PC-3 (cell line): ENCODE data around the gene SLC4A5. TPM values are rescaled to one million over a fixed set of nuclear protein-coding genes. Genes with fewer than 3 reads are reported as not detected.

Experiments used
- ATAC-seq: fragments of 200-7000 bp; cut with Tn5 transposase; 2 replicates; pipeline ENCODE4 v1.9.1; 2020; ENCODE audit warnings: mild to moderate bottlenecking, moderate library complexity
- BruUV-seq: library from RNA; stranded (reverse); fragments of 400-500 nt; replicated peaks from 2 replicates; lab custom pipeline; 2021; lab: Mats Ljungman, UMichigan
- CTCF ChIA-PET: fragments of 300-600 bp; sonication (Branson Sonifier 250); formaldehyde crosslinking; loops from one replicate; lab custom pipeline; 2022; ENCODE audit warnings: antibody characterized with exemption; lab: Charles Lee
- POLR2A ChIA-PET: fragments of 300-600 bp; sonication (Branson Sonifier 250); formaldehyde crosslinking; loops from one replicate; lab custom pipeline; 2022; ENCODE audit warnings: antibody characterized with exemption; ENCODE audit not compliant: unreplicated experiment; lab: Charles Lee
- DNase-seq: peaks from one replicate; pipeline ENCODE4 v3.0.0-alpha.2; 2015
- H2AFZ ChIP-seq: fragments of 300-600 bp; sonication (generic); 2 replicates; pipeline ENCODE4 v1.6.0; 2016; ENCODE audit warnings: antibody characterized with exemption, low read length
- H3F3A ChIP-seq: fragments of 300-600 bp; sonication (generic); one replicate; pipeline ENCODE4 v1.6.0; 2017; ENCODE audit warnings: antibody characterized with exemption, low read length, control low read depth, mild to moderate bottlenecking; ENCODE audit not compliant: unreplicated experiment
- H3K27ac ChIP-seq: fragments of 300-600 bp; sonication (generic); 2 replicates; pipeline ENCODE4 v1.5.1; 2016; ENCODE audit warnings: mild to moderate bottlenecking, low read length
- H3K27me3 ChIP-seq: fragments of 300-600 bp; sonication (generic); 2 replicates; pipeline ENCODE4 v1.6.1; 2016; ENCODE audit warnings: low read length, mixed read lengths
- H3K36me3 ChIP-seq: fragments of 300-600 bp; sonication (generic); 2 replicates; pipeline ENCODE4 v1.6.1; 2016; ENCODE audit warnings: low read depth, mixed run types, low read length, mixed read lengths
- H3K4me1 ChIP-seq: fragments of 300-600 bp; sonication (generic); 2 replicates; pipeline ENCODE4 v1.5.1; 2016; ENCODE audit warnings: low read length; ENCODE audit not compliant: insufficient read depth
- H3K4me2 ChIP-seq: fragments of 300-600 bp; sonication (generic); 2 replicates; pipeline ENCODE4 v1.6.0; 2016; ENCODE audit warnings: low read length
- H3K4me3 ChIP-seq: fragments of 300-600 bp; sonication (generic); 2 replicates; pipeline ENCODE4 v1.5.1; 2016; ENCODE audit warnings: mild to moderate bottlenecking, low read length, mixed read lengths
- H3K79me2 ChIP-seq: fragments of 300-600 bp; sonication (generic); 2 replicates; pipeline ENCODE4 v1.6.1; 2017; ENCODE audit warnings: low read length, mixed read lengths
- H3K9ac ChIP-seq: fragments of 300-600 bp; sonication (generic); 2 replicates; pipeline ENCODE4 v1.6.0; 2016; ENCODE audit warnings: mild to moderate bottlenecking, low read length
- H3K9me2 ChIP-seq: fragments of 300-600 bp; sonication (generic); replicated peaks from 2 replicates; pipeline ENCODE4 v1.6.1; 2016; ENCODE audit warnings: mixed run types, low read length, mixed read lengths
- H3K9me3 ChIP-seq: fragments of 300-600 bp; sonication (generic); 2 replicates; pipeline ENCODE4 v1.6.1; 2016; ENCODE audit warnings: low read length, mixed read lengths
- H4K20me1 ChIP-seq: fragments of 300-600 bp; sonication (generic); 2 replicates; pipeline ENCODE4 v1.6.1; 2016; ENCODE audit warnings: low read length, mixed read lengths
- CTCF ChIP-seq: fragments of 300-600 bp; sonication (generic); conservative IDR thresholded peaks from 2 replicates; pipeline ENCODE4 v1.5.1; 2017; ENCODE audit warnings: antibody characterized with exemption, low read depth, mild to moderate bottlenecking, low read length
- EZH2 ChIP-seq: fragments of 300-600 bp; sonication (generic); IDR thresholded peaks from one replicate; pipeline ENCODE4 v1.6.1; 2017; ENCODE audit warnings: antibody characterized with exemption, mild to moderate bottlenecking, low read length; ENCODE audit not compliant: unreplicated experiment
- EZH2phosphoT487 ChIP-seq: fragments of 300-600 bp; sonication (generic); IDR thresholded peaks from 2 replicates; pipeline ENCODE4 v1.6.1; 2018; ENCODE audit warnings: mild to moderate bottlenecking, antibody characterized with exemption, low read length, borderline replicate concordance
- intact Hi-C: fragments of 100-400 bp; cut with micrococcal nuclease; formaldehyde crosslinking; loops from 2 replicates; pipeline ENCODE4 v1.9.0; 2023
- total RNA-seq: library from RNA; depleted of rRNA; stranded (reverse); fragments of >200 nt; gene quantifications from 2 replicates; pipeline ENCODE4 v1.2.3, GENCODE V29; 2014

The SLC4A5 gene
- total RNA-seq, 1 experiment from 2014 or later, result 2.4 TPM

GRCh38 chr2:74390606-74391005, 47.4 kb upstream of the SLC4A5 start:
- POLR2A ChIA-PET, result interaction anchor here (0.6 kb wide), 1 partner anchor 50 kb away, joined by 4 read pairs; no protein-coding TSS in a partner anchor
- CTCF ChIA-PET, result no interaction called here
- peak overlapping the region; percentile 92 for H3K4me3 ChIP-seq
- H3K36me3 ChIP-seq, result no peaks in the 10 kb centered on the region
- H2AFZ ChIP-seq, result peak overlapping the region; percentile 93
- intact Hi-C loops, result no loop called here
- H3K9me2 ChIP-seq, result no peaks in the 10 kb centered on the region
- no peaks in the 10 kb centered on the region for H3F3A ChIP-seq
- H3K9ac ChIP-seq, result peak overlapping the region; percentile 88
- H3K27ac ChIP-seq, result no peak overlapping the region
- no TSS peak for BruUV-seq
- H3K9me3 ChIP-seq, result no peaks in the 10 kb centered on the region
- H4K20me1 ChIP-seq, result no peaks in the 10 kb centered on the region
- no peak for TF ChIP-seq CTCF
- TF ChIP-seq EZH2phosphoT487, result no peak
- TF ChIP-seq EZH2, result no peak
- ATAC-seq (no peak), DNase-seq (no peak)
- peaks cover 59% of the 10 kb centered on the region for H3K79me2 ChIP-seq
- H3K27me3 ChIP-seq, result no peaks in the 10 kb centered on the region
- H3K4me2 ChIP-seq, result peak overlapping the region; percentile 99
- H3K4me1 ChIP-seq, result peaks cover 21% of the 10 kb centered on the region

GRCh38 chr2:74387346-74387745, 44.1 kb upstream of the SLC4A5 start:
- peaks cover 25% of the 10 kb centered on the region for H3K4me1 ChIP-seq
- ATAC-seq (no peak), DNase-seq (no peak)
- intact Hi-C loops, result no loop called here
- no peaks in the 10 kb centered on the region for H3K9me2 ChIP-seq
- no peak for TF ChIP-seq EZH2phosphoT487
- no peak for TF ChIP-seq CTCF
- no peak for TF ChIP-seq EZH2
- H3K27me3 ChIP-seq, result no peaks in the 10 kb centered on the region
- H2AFZ ChIP-seq, result no peak overlapping the region
- peaks cover 76% of the 10 kb centered on the region for H3K79me2 ChIP-seq
- CTCF ChIA-PET, result no interaction called here
- no peak overlapping the region for H3K9ac ChIP-seq
- POLR2A ChIA-PET, result interaction anchor here (0.6 kb wide), 1 partner anchor 95 kb away, joined by 3 read pairs; no protein-coding TSS in a partner anchor
- no TSS peak for BruUV-seq
- no peak overlapping the region for H3K4me2 ChIP-seq
- no peaks in the 10 kb centered on the region for H3K9me3 ChIP-seq
- no peak overlapping the region for H3K4me3 ChIP-seq
- no peak overlapping the region for H3K27ac ChIP-seq
- H3K36me3 ChIP-seq, result no peaks in the 10 kb centered on the region
- no peaks in the 10 kb centered on the region for H3F3A ChIP-seq
- no peaks in the 10 kb centered on the region for H4K20me1 ChIP-seq

DNA sequence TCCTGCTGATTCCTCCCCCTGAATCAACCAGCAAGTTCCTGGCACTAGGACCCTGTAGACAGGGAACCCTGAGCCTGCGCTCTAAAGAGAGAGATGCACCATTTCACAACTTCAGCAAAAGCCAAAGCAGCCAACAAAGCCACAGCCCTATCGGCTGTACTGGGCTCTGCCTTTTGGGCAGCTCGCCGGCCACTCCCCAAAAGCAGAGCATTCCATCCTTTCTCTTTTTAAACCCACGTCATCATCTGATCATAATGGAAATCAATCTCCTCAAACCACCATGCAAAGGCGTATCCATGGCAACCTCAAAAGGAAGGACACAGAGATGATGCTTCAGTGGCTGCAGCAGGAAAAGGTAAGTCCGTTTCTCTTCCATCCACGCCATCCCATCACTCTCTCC, 42.2 kb upstream of the SLC4A5 start:
- H3K9me2 ChIP-seq, result no peaks in the 10 kb centered on the region
- no peak overlapping the region for H2AFZ ChIP-seq
- H3K4me1 ChIP-seq, result peaks cover 15% of the 10 kb centered on the region
- H3K27ac ChIP-seq, result no peak overlapping the region
- peaks cover 3% of the 10 kb centered on the region; the same call in 1 of the 2 replicates for H3K36me3 ChIP-seq
- CTCF ChIA-PET, result no interaction called here
- no peak overlapping the region for H3K4me3 ChIP-seq
- H3F3A ChIP-seq, result no peaks in the 10 kb centered on the region
- H3K4me2 ChIP-seq, result no peak overlapping the region
- no peaks in the 10 kb centered on the region for H4K20me1 ChIP-seq
- intact Hi-C loops, result no loop called here
- H3K79me2 ChIP-seq, result peaks cover 84% of the 10 kb centered on the region
- ATAC-seq (no peak), DNase-seq (no peak)
- no TSS peak for BruUV-seq
- H3K27me3 ChIP-seq, result no peaks in the 10 kb centered on the region
- H3K9ac ChIP-seq, result no peak overlapping the region
- POLR2A ChIA-PET, result no interaction called here
- TF ChIP-seq CTCF (no peak), EZH2phosphoT487 (no peak), EZH2 (no peak)
- H3K9me3 ChIP-seq, result no peaks in the 10 kb centered on the region
